ENCODE data around the gene MCEMP1. TPM values are rescaled to one million over a fixed set of nuclear protein-coding genes. Genes with fewer than 3 reads are reported as not detected.

The MCEMP1 gene
- total RNA-seq, 1 donor from 2014 or later = not detected

GRCh38 chr19:7678971-7679751 lies 2.3 kb downstream of the MCEMP1 start:
- no peaks in the 10 kb centered on the region for H3K36me3 ChIP-seq (ENCODE audit: insufficient read depth, low read length)
- H3K27me3 Mint-ChIP-seq (ENCODE audit: low read depth, unreplicated experiment) = peaks cover 35% of the 10 kb centered on the region
- H2AFZ ChIP-seq (ENCODE audit: low read depth, low read length) = no peak overlapping the region
- H3K4me1 ChIP-seq (ENCODE audit: insufficient read depth, low read length) = peaks cover 8% of the 10 kb centered on the region
- TF ChIP-seq CTCF (IDR thresholded peaks at IDR 0.05; ENCODE audit: insufficient read depth, low read depth, low read length) = no peak
- no peak for TF ChIP-seq EZH2 (IDR thresholded peaks at IDR 0.05; ENCODE audit: insufficient read depth, low read length)
- no peak overlapping the region for H3K27ac ChIP-seq (ENCODE audit: low read depth, low read length)
- H3K4me1 Mint-ChIP-seq (ENCODE audit: low read depth, unreplicated experiment) = no peaks in the 10 kb centered on the region
- peaks cover 5% of the 10 kb centered on the region for H3K27me3 ChIP-seq (ENCODE audit: insufficient read depth, low read length)
- no peak overlapping the region for H3K27ac Mint-ChIP-seq (ENCODE audit: unreplicated experiment)
- H3K9me3 Mint-ChIP-seq (ENCODE audit: unreplicated experiment) = no peaks in the 10 kb centered on the region
- H3K9me3 ChIP-seq (ENCODE audit: insufficient read depth, low read depth, low read length) = no peaks in the 10 kb centered on the region
- no peak overlapping the region for H3K9ac ChIP-seq (ENCODE audit: low read length)
- H3K4me3 Mint-ChIP-seq (ENCODE audit: unreplicated experiment) = peak overlapping the region; percentile 80
- peaks cover 22% of the 10 kb centered on the region for H4K20me1 ChIP-seq (ENCODE audit: insufficient read depth, low read length)
- DNase-seq (ENCODE audit: low read depth) = no peak
- H3K36me3 Mint-ChIP-seq (ENCODE audit: low read depth, unreplicated experiment) = peaks cover 1% of the 10 kb centered on the region
- no peak overlapping the region for H3K4me3 ChIP-seq (ENCODE audit: insufficient read depth, low read depth, low read length)
- peaks cover 13% of the 10 kb centered on the region for H3K79me2 ChIP-seq (ENCODE audit: insufficient read depth, low read length)
- no peak for FAIRE-seq
- H3K4me2 ChIP-seq (ENCODE audit: low read length) = no peak overlapping the region

- peaks cover 8% of the 10 kb centered on the region for H3K4me1 ChIP-seq (ENCODE audit: insufficient read depth, low read length)
- no peaks in the 10 kb centered on the region for H3K36me3 ChIP-seq (ENCODE audit: insufficient read depth, low read length)
- no peaks in the 10 kb centered on the region for H3K9me3 Mint-ChIP-seq (ENCODE audit: unreplicated experiment)
- DNase-seq (ENCODE audit: low read depth) (no peak), FAIRE-seq (no peak)
- peak overlapping the region; percentile 87 for H3K4me3 ChIP-seq (ENCODE audit: insufficient read depth, low read depth, low read length)
- H3K27ac Mint-ChIP-seq (ENCODE audit: unreplicated experiment) = peak overlapping the region; percentile 66
- peaks cover 23% of the 10 kb centered on the region for H4K20me1 ChIP-seq (ENCODE audit: insufficient read depth, low read length)
- TF ChIP-seq CTCF (IDR thresholded peaks at IDR 0.05; ENCODE audit: insufficient read depth, low read depth, low read length) (no peak), EZH2 (IDR thresholded peaks at IDR 0.05; ENCODE audit: insufficient read depth, low read length) (no peak)
- H3K27me3 ChIP-seq (ENCODE audit: insufficient read depth, low read length) = peaks cover 5% of the 10 kb centered on the region
- H3K27me3 Mint-ChIP-seq (ENCODE audit: low read depth, unreplicated experiment) = peaks cover 35% of the 10 kb centered on the region
- H3K4me2 ChIP-seq (ENCODE audit: low read length) = peak overlapping the region; percentile 98
- H3K9ac ChIP-seq (ENCODE audit: low read length) = no peak overlapping the region
- H3K79me2 ChIP-seq (ENCODE audit: insufficient read depth, low read length) = peaks cover 13% of the 10 kb centered on the region
- peak overlapping the region; percentile 80 for H3K4me3 Mint-ChIP-seq (ENCODE audit: unreplicated experiment)
- H3K9me3 ChIP-seq (ENCODE audit: insufficient read depth, low read depth, low read length) = no peaks in the 10 kb centered on the region
- no peak overlapping the region for H3K27ac ChIP-seq (ENCODE audit: low read depth, low read length)
- H2AFZ ChIP-seq (ENCODE audit: low read depth, low read length) = peak overlapping the region; percentile 92
- H3K4me1 Mint-ChIP-seq (ENCODE audit: low read depth, unreplicated experiment) = no peaks in the 10 kb centered on the region
- H3K36me3 Mint-ChIP-seq (ENCODE audit: low read depth, unreplicated experiment) = peaks cover 1% of the 10 kb centered on the region
Observed at GRCh38 chr19:7679771-7680605, 3.1 kb downstream of the MCEMP1 start.

All from astrocyte (in vitro differentiated cells and primary cell).